ENCODE measurements around the gene EML1. TPM values are rescaled to one million over a fixed set of nuclear protein-coding genes. Genes with fewer than 3 reads are reported as not detected.

Gene EML1
- total RNA-seq, 2 experiments from 2014 or later: 0.91 to 1.2 TPM

- H3K4me3 Mint-ChIP-seq: no peak overlapping the region
- H3K36me3 Mint-ChIP-seq (ENCODE audit: low read depth): peaks cover 5% of the 10 kb centered on the region
- H3K4me1 Mint-ChIP-seq (ENCODE audit: low read depth): peaks cover 16% of the 10 kb centered on the region
- DNase-seq: no peak
- H3K9me3 Mint-ChIP-seq: peaks cover 2% of the 10 kb centered on the region
- H3K27ac Mint-ChIP-seq: no peak overlapping the region
- CTCF ChIA-PET: interaction anchor here (0.6 to 1.3 kb wide), 4 partner anchors 29 to 216 kb away, joined by 3 to 4 read pairs (median 3); no protein-coding TSS in a partner anchor
- H3K27me3 Mint-ChIP-seq (ENCODE audit: low read depth): no peaks in the 10 kb centered on the region
- intact Hi-C loops (cut with micrococcal nuclease): no loop called here
Measured at GRCh38 chr14:99976681-99977080, 183.5 kb downstream of the EML1 start.

DNA sequence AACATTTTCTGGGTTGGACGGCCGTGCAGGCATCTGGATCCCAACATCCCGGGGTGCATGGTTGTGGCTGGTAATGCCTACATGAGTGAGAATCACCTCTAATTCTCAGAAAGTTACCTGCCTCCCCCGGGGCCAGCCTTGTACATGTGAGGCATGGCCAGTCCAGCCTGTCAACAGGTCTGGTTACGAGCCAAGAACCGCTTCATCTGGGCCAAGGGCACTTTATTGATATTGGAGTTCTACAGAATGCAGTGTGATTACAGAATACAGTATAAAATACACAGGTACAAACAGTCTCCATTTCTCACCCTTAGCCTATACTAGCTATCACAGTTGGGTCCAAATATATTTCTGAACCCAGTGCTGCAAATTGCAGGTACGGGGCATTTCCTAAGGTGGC lies 187.1 kb downstream of the EML1 start:
- DNase-seq: no peak
- no peak overlapping the region for H3K4me3 Mint-ChIP-seq
- H3K36me3 Mint-ChIP-seq (ENCODE audit: low read depth): peaks cover 2% of the 10 kb centered on the region
- H3K27ac Mint-ChIP-seq: no peak overlapping the region
- peaks cover 1% of the 10 kb centered on the region for H3K9me3 Mint-ChIP-seq
- H3K27me3 Mint-ChIP-seq (ENCODE audit: low read depth): no peaks in the 10 kb centered on the region
- H3K4me1 Mint-ChIP-seq (ENCODE audit: low read depth): peaks cover 19% of the 10 kb centered on the region
- intact Hi-C loops (cut with micrococcal nuclease): no loop called here
- CTCF ChIA-PET: interaction anchor here (0.6 to 4.2 kb wide), 2 partner anchors 95 to 213 kb away, joined by 3 to 39 read pairs; no protein-coding TSS in a partner anchor

GRCh38 chr14:99981806-99982205 lies 188.6 kb downstream of the EML1 start:
- H3K9me3 Mint-ChIP-seq: no peaks in the 10 kb centered on the region
- no peaks in the 10 kb centered on the region for H3K27me3 Mint-ChIP-seq (ENCODE audit: low read depth)
- DNase-seq: no peak
- no peak overlapping the region for H3K27ac Mint-ChIP-seq
- peaks cover 18% of the 10 kb centered on the region for H3K4me1 Mint-ChIP-seq (ENCODE audit: low read depth)
- peaks cover 4% of the 10 kb centered on the region for H3K36me3 Mint-ChIP-seq (ENCODE audit: low read depth)
- H3K4me3 Mint-ChIP-seq: no peak overlapping the region
- CTCF ChIA-PET: interaction anchor here (0.6 to 4.2 kb wide), 15 partner anchors 11 to 242 kb away, joined by 3 to 39 read pairs (median 5); no protein-coding TSS in a partner anchor
- intact Hi-C loops (cut with micrococcal nuclease): loop anchor here (1.0 kb wide), 6 partner anchors 13 to 396 kb away; no protein-coding TSS in a partner anchor

DNA sequence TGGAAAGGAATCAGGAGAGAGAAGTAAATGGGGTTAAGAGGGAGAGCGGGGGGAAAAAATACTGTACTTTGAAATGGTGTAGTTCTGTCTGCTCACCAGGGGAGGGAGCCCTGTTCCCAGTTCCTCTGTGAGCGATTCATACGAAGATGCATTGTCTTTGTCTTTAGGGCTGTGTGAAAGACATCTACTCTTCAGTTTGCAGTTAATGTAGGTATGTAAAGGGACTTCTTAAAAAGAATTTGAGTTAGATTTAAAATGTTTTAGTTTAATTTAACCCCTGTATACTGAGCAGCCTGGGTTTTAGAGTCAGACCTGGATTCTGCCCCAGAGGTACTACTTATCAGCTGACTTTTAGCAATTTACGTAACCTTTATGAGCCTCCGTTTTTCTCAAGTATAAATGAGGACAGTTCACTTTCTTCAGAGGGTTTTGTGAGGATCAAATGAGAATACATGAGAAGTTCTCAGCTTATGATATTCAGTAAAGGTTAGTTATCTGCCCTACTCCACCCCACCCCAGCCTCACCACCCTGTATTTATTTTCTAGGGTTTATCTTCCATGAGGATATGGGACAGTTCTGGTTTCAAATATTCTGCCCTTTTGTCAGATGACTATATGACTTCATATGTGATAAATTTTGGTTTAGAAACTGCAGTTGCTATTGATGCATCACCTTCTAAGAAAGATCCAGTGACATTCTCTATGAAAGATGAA lies 189.5 kb downstream of the EML1 start:
- Mint-ChIP-seq H3K4me3 (no peak overlapping the region), H3K27me3 (ENCODE audit: low read depth) (no peaks in the 10 kb centered on the region)
- CTCF ChIA-PET: interaction anchor here (0.7 to 4.2 kb wide), 29 partner anchors 10 to 241 kb away, joined by 3 to 39 read pairs (median 4); no protein-coding TSS in a partner anchor

GRCh38 chr14:99983251-99984015 lies 190.2 kb downstream of the EML1 start:
- H3K36me3 Mint-ChIP-seq (ENCODE audit: low read depth): peaks cover 4% of the 10 kb centered on the region
- no peaks in the 10 kb centered on the region for H3K27me3 Mint-ChIP-seq (ENCODE audit: low read depth)
- intact Hi-C loops (cut with micrococcal nuclease): no loop called here
- H3K9me3 Mint-ChIP-seq: no peaks in the 10 kb centered on the region
- CTCF ChIA-PET: interaction anchor here (0.7 to 4.2 kb wide), 26 partner anchors 9 to 238 kb away, joined by 3 to 39 read pairs (median 4); no protein-coding TSS in a partner anchor
- no peak overlapping the region for H3K27ac Mint-ChIP-seq
- no peak overlapping the region for H3K4me3 Mint-ChIP-seq
- H3K4me1 Mint-ChIP-seq (ENCODE audit: low read depth): peaks cover 18% of the 10 kb centered on the region
- no peak for DNase-seq

More for the DNA sequence above, 189.5 kb downstream of the EML1 start:
- DNase-seq: peak; percentile 76
- intact Hi-C loops (cut with micrococcal nuclease): loop anchor here (1.0 kb wide), 6 partner anchors 13 to 396 kb away; no protein-coding TSS in a partner anchor
- Mint-ChIP-seq H3K36me3 (ENCODE audit: low read depth) (peaks cover 4% of the 10 kb centered on the region), H3K27ac (no peak overlapping the region), H3K4me1 (ENCODE audit: low read depth) (peaks cover 18% of the 10 kb centered on the region), H3K9me3 (no peaks in the 10 kb centered on the region)

DNA sequence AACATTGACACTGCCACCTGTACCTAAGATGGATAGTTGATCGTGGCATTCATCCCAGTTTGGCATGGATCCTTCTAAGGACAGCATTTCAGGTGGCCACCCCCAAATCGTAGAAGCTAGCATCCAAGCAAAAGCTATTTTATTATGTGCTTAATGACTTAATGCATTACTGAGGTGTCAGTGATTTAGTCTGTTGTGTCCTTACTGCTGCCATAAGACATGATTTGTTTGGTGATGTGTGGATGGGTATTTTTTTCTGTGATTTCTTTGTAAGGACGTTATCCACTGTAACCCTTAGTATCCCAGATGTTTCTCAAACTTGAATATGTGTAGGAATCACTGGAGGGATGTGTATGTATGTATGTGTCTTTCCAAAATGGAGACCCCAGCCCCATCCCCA lies 190.8 kb downstream of the EML1 start:
- no peak overlapping the region for H3K27ac Mint-ChIP-seq
- no peaks in the 10 kb centered on the region for H3K9me3 Mint-ChIP-seq
- DNase-seq: no peak
- intact Hi-C loops (cut with micrococcal nuclease): no loop called here
- no peaks in the 10 kb centered on the region for H3K27me3 Mint-ChIP-seq (ENCODE audit: low read depth)
- H3K4me3 Mint-ChIP-seq: no peak overlapping the region
- peaks cover 18% of the 10 kb centered on the region for H3K4me1 Mint-ChIP-seq (ENCODE audit: low read depth)
- CTCF ChIA-PET: interaction anchor here (0.7 to 4.2 kb wide), 18 partner anchors 9 to 209 kb away, joined by 3 to 39 read pairs (median 6); no protein-coding TSS in a partner anchor
- H3K36me3 Mint-ChIP-seq (ENCODE audit: low read depth): peaks cover 4% of the 10 kb centered on the region

GRCh38 chr14:99986396-99986795 lies 193.2 kb downstream of the EML1 start:
- CTCF ChIA-PET: interaction anchor here (0.7 kb wide), 1 partner anchor 10 kb away, joined by 3 read pairs; no protein-coding TSS in a partner anchor
- H3K27ac Mint-ChIP-seq: no peak overlapping the region
- no peak for DNase-seq
- intact Hi-C loops (cut with micrococcal nuclease): no loop called here
- peaks cover 4% of the 10 kb centered on the region for H3K36me3 Mint-ChIP-seq (ENCODE audit: low read depth)
- H3K4me3 Mint-ChIP-seq: no peak overlapping the region
- no peaks in the 10 kb centered on the region for H3K9me3 Mint-ChIP-seq
- H3K27me3 Mint-ChIP-seq (ENCODE audit: low read depth): no peaks in the 10 kb centered on the region
- peaks cover 18% of the 10 kb centered on the region for H3K4me1 Mint-ChIP-seq (ENCODE audit: low read depth)

DNA sequence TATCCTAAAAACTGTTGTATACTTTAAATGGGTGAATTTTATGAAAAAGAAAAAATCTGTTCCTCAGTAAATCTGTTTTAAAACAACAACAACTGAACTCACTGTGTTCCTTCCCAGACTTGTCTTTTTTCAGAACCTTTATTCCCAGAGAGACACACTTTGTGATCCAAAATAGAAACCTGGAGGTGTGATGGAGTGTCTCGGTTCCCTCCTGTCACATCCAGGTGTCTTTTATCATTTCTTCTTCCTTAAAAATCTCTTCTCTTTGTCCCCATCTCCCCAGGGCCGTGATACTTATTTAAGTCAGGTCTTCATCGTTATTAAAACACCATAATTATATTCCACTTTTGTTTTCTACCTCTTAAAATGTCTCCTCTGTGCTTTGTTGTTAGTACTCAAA lies 195.8 kb downstream of the EML1 start:
- Mint-ChIP-seq H3K27ac (no peak overlapping the region), H3K36me3 (ENCODE audit: low read depth) (peaks cover 4% of the 10 kb centered on the region), H3K4me3 (no peak overlapping the region), H3K4me1 (ENCODE audit: low read depth) (no peaks in the 10 kb centered on the region), H3K9me3 (no peaks in the 10 kb centered on the region), H3K27me3 (ENCODE audit: low read depth) (no peaks in the 10 kb centered on the region)
- CTCF ChIA-PET: no interaction called here
- intact Hi-C loops (cut with micrococcal nuclease): no loop called here
- no peak for DNase-seq

DNA sequence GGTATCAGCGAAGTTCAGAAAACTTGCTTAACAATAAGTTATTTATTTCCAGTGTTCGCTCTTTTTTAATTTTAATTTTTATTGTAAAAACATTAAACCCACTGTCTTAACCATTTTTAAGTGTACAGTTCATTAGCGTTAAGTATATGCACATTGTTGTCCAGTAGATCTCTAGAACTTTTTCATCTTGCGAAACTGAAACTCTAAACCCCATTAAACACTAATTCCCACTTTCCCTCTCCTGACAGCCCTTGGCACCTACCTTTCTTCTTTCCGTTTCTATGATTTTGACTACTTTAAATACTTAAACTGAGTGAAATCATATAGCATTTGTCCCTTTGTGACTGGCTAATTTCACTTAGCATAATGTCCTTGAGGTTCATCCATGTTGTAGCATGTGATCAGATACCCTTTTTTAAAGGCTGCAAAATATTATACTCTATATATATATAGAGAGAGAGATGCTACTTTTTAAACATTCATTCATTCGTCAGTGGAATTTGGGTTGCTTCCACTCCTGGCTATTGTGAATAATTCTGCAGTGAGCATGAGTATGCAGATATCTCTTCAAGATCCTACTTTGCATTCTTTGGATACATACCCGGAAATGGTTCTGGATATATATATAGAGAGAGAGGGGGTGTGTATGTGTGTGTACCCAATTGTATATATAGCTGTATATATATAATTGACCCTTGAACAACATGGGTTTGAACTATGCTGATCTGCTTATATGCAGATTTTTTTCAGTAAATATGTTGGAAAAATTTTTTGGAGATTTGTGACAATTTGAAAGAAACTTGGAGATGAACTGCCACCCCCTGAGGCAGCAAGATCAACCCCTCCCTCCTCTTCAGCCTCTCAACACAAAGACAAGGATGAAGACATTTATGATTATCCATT lies 197.3 kb downstream of the EML1 start:
- intact Hi-C loops (cut with micrococcal nuclease): no loop called here
- H3K4me1 Mint-ChIP-seq (ENCODE audit: low read depth): peaks cover 4% of the 10 kb centered on the region
- no peak for DNase-seq
- no peaks in the 10 kb centered on the region for H3K27me3 Mint-ChIP-seq (ENCODE audit: low read depth)
- CTCF ChIA-PET: interaction anchor here (1.0 to 1.7 kb wide), 2 partner anchors 13 to 203 kb away, joined by 3 to 5 read pairs; no protein-coding TSS in a partner anchor
- H3K4me3 Mint-ChIP-seq: no peak overlapping the region
- no peaks in the 10 kb centered on the region for H3K9me3 Mint-ChIP-seq
- H3K36me3 Mint-ChIP-seq (ENCODE audit: low read depth): peaks cover 4% of the 10 kb centered on the region
- H3K27ac Mint-ChIP-seq: no peak overlapping the region

DNA sequence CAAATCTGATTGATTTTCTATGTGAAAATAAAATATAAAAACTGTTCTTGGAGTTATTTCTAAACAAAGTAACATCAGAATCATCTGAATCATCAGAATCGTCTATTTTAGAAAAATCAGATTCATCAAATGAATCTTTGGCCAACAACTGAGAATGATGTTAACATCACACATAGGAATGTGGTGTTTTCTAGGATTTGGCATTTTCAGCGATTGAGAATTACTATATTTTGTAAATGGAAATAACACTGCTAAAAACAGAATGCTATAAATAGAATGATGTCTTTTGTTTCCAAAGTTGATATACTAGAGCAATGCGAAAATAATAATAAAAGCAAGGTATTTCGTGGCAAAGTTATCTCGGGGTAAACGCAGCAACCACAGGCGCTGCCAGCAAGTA lies 198.1 kb downstream of the EML1 start:
- intact Hi-C loops (cut with micrococcal nuclease): no loop called here
- no peak for DNase-seq
- no peak overlapping the region for H3K4me3 Mint-ChIP-seq
- H3K27ac Mint-ChIP-seq: no peak overlapping the region
- H3K9me3 Mint-ChIP-seq: no peaks in the 10 kb centered on the region
- no peaks in the 10 kb centered on the region for H3K27me3 Mint-ChIP-seq (ENCODE audit: low read depth)
- peaks cover 4% of the 10 kb centered on the region for H3K36me3 Mint-ChIP-seq (ENCODE audit: low read depth)
- CTCF ChIA-PET: interaction anchor here (1.0 to 1.7 kb wide), 2 partner anchors 12 to 202 kb away, joined by 3 to 5 read pairs; no protein-coding TSS in a partner anchor
- peaks cover 11% of the 10 kb centered on the region for H3K4me1 Mint-ChIP-seq (ENCODE audit: low read depth)

Data from activated naive CD4-positive, alpha-beta T cell treated with anti-CD3 and anti-CD28 coated beads for 36 hours (primary cell).